T-helper 17 cell (primary cell): ENCODE results near the gene ADAMTS2. TPM values are rescaled to one million over a fixed set of nuclear protein-coding genes. Genes with fewer than 3 reads are reported as not detected.

Source experiments
- ATAC-seq: fragments of 150-1000 bp; cut with Tn5 transposase; 2 replicates; pipeline ENCODE4 v1.10.0; 2021; ENCODE audit warnings: mild to moderate bottlenecking, moderate library complexity
- DNase-seq, 3 donors: peaks; one replicate each; pipeline versions ENCODE4 v3.0.0 to v3.0.0-alpha.2; 2020 to 2021
- H3K9me3 ChIP-seq: one replicate; pipeline ENCODE4 v1.7.0; 2013; ENCODE audit warnings: low read length, mild to moderate bottlenecking; ENCODE audit not compliant: control insufficient read depth, poor library complexity, severe bottlenecking
- H3K27ac Mint-ChIP-seq: one replicate; pipeline ENCODE4 v1.8.0; 2022; ENCODE audit warnings: mild to moderate bottlenecking, moderate library complexity, mixed read lengths
- H3K27me3 Mint-ChIP-seq: one replicate; pipeline ENCODE4 v1.8.0; 2022; ENCODE audit warnings: mixed read lengths
- H3K36me3 Mint-ChIP-seq: one replicate; pipeline ENCODE4 v1.8.0; 2022; ENCODE audit warnings: low read depth, mixed read lengths
- H3K4me1 Mint-ChIP-seq: one replicate; pipeline ENCODE4 v1.8.0; 2022; ENCODE audit warnings: mild to moderate bottlenecking, mixed read lengths
- H3K4me3 Mint-ChIP-seq: one replicate; pipeline ENCODE4 v1.8.0; 2022; ENCODE audit warnings: mild to moderate bottlenecking, moderate library complexity, mixed read lengths
- total RNA-seq, 4 donors: library from RNA in 2 of 4; stranded (reverse) in 2 of 4; gene quantifications; one replicate each; pipeline ENCODE4 v1.2.3 and lab custom pipeline; 2022 to 2026

Gene ADAMTS2
- total RNA-seq, 2 donors from 2014 or later: not detected

DNA sequence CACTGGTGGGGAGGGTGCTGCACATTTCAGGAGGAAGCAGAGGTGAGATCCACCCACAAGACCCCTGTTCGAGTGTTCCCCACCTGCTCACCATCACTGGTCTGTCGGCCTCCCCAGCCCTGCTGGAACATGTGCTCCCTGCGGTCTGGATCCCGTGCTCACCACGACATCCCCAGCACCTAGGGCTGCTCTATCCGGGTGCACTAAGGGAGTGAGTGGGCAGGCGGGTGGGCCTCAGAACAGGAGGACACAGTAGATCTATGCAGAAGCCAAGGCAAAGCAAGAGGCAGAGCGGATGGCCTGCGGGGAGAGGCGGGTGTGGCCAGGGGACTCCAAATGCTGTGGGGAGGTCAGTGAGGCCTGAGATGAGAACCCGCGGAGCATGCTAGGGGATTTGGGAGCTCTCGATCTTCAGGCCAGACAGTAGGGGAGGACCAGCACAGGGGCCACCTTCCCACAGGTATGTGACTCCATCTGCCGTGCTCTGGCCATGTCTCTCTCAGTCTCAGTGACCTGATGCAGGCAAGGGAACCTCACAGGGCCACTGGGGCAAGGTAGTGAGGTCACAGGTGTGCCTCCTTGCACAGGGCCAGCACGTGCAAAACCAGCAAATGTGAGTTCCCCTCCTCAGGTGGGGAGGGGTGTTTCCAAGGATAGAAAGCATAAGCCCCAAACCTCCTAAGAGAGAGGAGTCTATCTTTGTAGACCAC lies 150.9 kb downstream of the ADAMTS2 start:
- DNase-seq (no peak), ATAC-seq (no peak)
- Mint-ChIP-seq H3K4me3 (no peak overlapping the region), H3K4me1 (no peaks in the 10 kb centered on the region), H3K27me3 (peaks cover 9% of the 10 kb centered on the region), H3K36me3 (no peaks in the 10 kb centered on the region), H3K27ac (no peak overlapping the region)
- H3K9me3 ChIP-seq: no peaks in the 10 kb centered on the region

GRCh38 chr5:179193746-179194145 lies 151.5 kb downstream of the ADAMTS2 start:
- Mint-ChIP-seq H3K36me3 (no peaks in the 10 kb centered on the region), H3K27ac (no peak overlapping the region), H3K4me1 (no peaks in the 10 kb centered on the region), H3K27me3 (peaks cover 5% of the 10 kb centered on the region), H3K4me3 (no peak overlapping the region)
- ATAC-seq: no peak
- no peaks in the 10 kb centered on the region for H3K9me3 ChIP-seq
- no peak for DNase-seq

GRCh38 chr5:179192891-179193470 lies 152.3 kb downstream of the ADAMTS2 start:
- Mint-ChIP-seq H3K4me1 (no peaks in the 10 kb centered on the region), H3K27me3 (peaks cover 5% of the 10 kb centered on the region), H3K36me3 (no peaks in the 10 kb centered on the region), H3K4me3 (no peak overlapping the region), H3K27ac (no peak overlapping the region)
- no peaks in the 10 kb centered on the region for H3K9me3 ChIP-seq
- ATAC-seq: no peak
- DNase-seq: no peak

DNA sequence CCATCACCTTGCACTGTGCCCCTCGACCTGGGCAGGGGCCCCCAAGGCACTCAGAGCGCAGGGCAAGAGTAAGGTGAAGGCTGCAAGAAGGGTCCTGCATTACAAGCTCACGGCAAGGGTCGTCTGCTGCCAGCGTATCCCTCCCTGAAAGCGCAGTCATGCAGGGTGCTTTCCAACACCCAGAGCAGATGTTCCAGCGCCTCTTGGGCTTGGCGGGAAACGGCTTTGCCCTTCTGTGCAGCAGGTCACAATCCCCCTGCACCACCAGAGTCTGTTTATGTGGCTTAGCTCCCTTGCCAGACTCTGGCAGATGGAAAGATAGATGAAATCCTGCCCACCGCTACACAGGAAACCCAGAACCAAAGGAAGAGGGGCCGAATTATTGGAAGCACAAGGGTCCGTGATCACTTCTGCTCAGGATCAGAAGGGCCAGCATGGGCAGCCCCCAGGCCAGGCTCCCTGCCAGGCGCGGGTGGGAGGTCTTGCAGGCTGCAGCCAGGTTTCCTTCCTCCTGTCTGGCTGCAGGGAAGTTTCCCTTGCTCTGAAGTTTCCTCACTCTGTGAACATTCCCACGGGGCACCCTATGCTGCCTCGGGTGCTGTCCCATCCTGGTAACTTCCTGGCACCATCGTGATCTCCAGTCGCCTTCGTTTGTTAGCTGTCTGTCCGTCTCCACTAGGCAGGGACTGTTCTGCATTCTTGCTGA lies 152.9 kb downstream of the ADAMTS2 start:
- DNase-seq (no peak), ATAC-seq (no peak)
- H3K4me3 Mint-ChIP-seq: no peak overlapping the region
- H3K27ac Mint-ChIP-seq: no peak overlapping the region
- H3K36me3 Mint-ChIP-seq: no peaks in the 10 kb centered on the region
- H3K9me3 ChIP-seq: no peaks in the 10 kb centered on the region
- H3K4me1 Mint-ChIP-seq: no peaks in the 10 kb centered on the region
- peaks cover 5% of the 10 kb centered on the region for H3K27me3 Mint-ChIP-seq

DNA sequence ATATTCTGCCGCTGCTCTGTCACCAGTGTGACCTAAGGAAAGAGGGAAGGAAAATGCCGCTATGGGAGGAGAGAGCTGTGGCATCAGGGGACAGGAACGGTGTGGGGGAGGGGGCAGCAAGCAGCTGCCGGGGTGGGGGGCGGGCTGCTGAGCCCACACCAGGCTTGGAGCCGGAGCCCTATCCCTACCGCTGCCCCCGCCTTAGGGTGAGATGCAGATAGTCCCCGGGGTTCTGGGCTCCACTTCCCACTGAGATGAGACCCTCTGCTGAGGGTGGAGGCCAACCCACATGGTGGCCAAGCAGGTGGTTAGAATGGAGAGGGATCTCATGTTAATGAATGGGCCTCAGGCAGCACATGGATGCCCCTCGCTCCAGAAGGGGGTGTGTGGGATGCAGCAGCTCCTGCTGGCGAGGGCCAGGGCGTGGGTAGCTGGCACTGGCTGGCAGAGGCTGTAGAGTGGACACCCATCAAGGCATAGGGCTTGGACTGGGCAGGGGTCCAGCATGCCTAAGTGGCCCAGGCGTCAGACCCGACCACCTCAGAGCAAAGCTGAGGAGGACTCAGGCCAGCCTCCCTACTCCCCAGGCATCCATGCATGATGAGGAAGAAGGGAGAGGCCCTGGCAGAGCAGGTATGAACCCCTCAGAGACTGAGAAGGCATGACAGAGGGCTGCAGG lies 153.6 kb downstream of the ADAMTS2 start:
- Mint-ChIP-seq H3K4me3 (no peak overlapping the region), H3K4me1 (no peaks in the 10 kb centered on the region), H3K27me3 (peaks cover 11% of the 10 kb centered on the region), H3K27ac (no peak overlapping the region), H3K36me3 (no peaks in the 10 kb centered on the region)
- DNase-seq (no peak), ATAC-seq (no peak)
- no peaks in the 10 kb centered on the region for H3K9me3 ChIP-seq

GRCh38 chr5:179190851-179191505 lies 154.3 kb downstream of the ADAMTS2 start:
- H3K4me3 Mint-ChIP-seq: no peak overlapping the region
- H3K36me3 Mint-ChIP-seq: no peaks in the 10 kb centered on the region
- no peak for ATAC-seq
- no peak for DNase-seq
- H3K4me1 Mint-ChIP-seq: no peaks in the 10 kb centered on the region
- H3K9me3 ChIP-seq: no peaks in the 10 kb centered on the region
- H3K27ac Mint-ChIP-seq: no peak overlapping the region
- peaks cover 11% of the 10 kb centered on the region for H3K27me3 Mint-ChIP-seq

DNA sequence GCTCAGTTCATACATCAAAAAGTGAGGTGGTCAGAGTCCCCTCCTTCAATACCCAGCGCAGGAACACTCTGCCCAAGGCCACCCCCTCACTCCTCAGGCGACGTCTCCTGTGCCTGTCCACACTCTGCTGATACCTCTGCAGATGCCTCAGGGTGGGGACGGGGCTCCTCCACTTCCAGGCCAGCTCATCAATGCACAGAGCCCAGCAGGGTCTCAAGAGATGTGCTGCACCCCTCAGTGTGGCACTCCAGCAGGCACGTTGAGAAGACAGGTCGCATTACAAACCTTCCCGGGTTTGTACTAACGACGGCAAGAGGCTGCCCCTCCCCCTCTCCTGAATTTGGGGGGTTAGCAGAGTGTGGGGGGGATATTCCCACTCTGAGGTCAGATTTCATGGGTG lies 156.6 kb downstream of the ADAMTS2 start:
- no peak overlapping the region for H3K27ac Mint-ChIP-seq
- no peak overlapping the region for H3K4me3 Mint-ChIP-seq
- no peaks in the 10 kb centered on the region for H3K36me3 Mint-ChIP-seq
- H3K9me3 ChIP-seq: no peaks in the 10 kb centered on the region
- DNase-seq: no peak
- no peak for ATAC-seq
- peaks cover 23% of the 10 kb centered on the region for H3K27me3 Mint-ChIP-seq
- peaks cover 3% of the 10 kb centered on the region for H3K4me1 Mint-ChIP-seq

DNA sequence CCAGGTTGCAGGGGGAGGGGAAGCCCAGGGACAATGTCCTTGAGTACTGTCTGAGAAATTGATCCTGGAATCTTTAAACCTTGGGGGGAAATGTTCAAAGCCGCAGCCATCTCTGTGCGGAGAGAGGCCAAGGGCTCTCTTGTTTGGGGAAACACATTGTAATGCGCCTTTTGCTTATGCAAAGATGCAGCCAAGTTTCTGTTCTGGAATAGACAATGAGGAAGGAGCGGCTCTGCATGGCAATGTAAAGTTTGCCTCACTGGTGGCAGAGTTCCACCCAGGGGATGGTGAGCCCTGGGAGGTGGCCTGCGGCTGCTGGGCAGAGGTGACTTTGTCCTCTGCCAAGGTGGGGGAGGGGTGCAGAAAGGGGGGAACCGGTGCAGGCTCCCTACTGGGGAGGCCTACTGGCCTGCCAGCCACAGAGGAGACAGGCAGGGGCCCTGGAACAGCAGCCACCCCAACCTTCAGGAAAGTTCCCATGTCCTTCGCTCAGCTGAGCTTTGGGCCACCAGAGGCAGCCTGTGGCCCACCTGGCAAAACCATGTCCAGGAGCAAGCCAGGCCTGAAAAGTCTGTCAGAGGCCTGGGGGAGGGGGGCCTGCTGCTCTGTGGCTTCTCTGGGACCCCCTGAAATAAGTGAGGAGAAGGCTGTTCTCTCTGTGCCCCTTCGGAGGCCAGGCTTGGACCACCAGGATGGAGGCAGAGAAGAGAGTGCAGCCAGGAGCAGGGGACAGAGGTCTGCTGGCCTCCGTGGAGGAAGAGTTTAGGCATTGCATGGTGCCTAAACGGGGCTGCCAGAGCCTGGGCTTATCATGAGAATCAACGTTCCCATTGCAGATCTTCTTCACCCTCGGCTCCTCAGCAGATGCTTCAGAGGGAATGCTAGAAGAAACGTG lies 157.3 kb downstream of the ADAMTS2 start:
- Mint-ChIP-seq H3K4me3 (no peak overlapping the region), H3K4me1 (peaks cover 3% of the 10 kb centered on the region), H3K27ac (no peak overlapping the region), H3K27me3 (peaks cover 30% of the 10 kb centered on the region), H3K36me3 (no peaks in the 10 kb centered on the region)
- no peak for DNase-seq
- no peaks in the 10 kb centered on the region for H3K9me3 ChIP-seq
- no peak for ATAC-seq

DNA sequence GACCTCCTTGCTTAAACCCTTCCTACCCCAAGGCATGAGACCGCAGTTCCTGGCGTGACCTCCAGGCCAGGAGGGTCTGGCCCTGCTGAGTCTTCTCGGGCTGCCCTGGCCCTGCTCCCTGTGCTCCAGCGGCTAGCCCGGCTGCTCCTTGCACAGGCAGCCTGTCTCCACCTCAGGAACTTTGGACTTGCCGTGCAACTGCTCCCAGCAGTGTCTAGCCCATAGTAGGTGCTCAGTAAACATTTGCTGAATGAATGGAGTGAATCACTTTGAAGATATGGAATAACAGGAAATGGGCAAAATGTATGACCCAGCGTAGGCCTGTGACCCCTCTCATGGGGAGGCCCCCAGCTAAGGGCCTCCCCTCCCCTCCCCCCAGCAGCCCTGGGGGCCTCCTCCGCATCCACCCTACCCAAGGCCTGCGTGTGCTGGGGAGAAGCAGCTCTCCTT lies 158.0 kb downstream of the ADAMTS2 start:
- no peak for ATAC-seq
- Mint-ChIP-seq H3K36me3 (no peaks in the 10 kb centered on the region), H3K4me1 (peaks cover 3% of the 10 kb centered on the region), H3K27me3 (peaks cover 35% of the 10 kb centered on the region), H3K27ac (no peak overlapping the region), H3K4me3 (no peak overlapping the region)
- DNase-seq: no peak
- H3K9me3 ChIP-seq: no peaks in the 10 kb centered on the region

DNA sequence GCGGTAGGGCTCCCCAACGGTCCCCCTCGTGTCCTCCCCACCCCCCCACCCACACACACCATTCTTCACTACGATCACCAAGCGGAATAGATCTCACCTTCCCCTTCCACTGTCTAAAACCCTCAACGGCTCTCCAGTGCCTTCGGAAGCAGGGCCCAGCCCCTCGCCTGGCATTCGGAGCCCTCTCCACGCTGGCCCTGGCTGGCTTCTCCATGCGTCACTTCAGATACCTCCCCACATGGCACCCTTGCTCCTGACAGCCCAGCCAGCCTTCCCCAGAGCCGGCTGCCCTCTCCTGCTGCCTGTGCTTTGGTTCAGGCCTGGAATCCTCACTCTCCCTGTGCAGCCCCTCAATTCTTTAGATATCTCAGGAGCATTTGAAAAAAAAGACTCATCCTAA lies 158.5 kb downstream of the ADAMTS2 start:
- peaks cover 3% of the 10 kb centered on the region for H3K4me1 Mint-ChIP-seq
- H3K36me3 Mint-ChIP-seq: no peaks in the 10 kb centered on the region
- H3K27me3 Mint-ChIP-seq: peaks cover 40% of the 10 kb centered on the region
- no peaks in the 10 kb centered on the region for H3K9me3 ChIP-seq
- H3K4me3 Mint-ChIP-seq: no peak overlapping the region
- ATAC-seq: no peak
- no peak overlapping the region for H3K27ac Mint-ChIP-seq
- no peak for DNase-seq

DNA sequence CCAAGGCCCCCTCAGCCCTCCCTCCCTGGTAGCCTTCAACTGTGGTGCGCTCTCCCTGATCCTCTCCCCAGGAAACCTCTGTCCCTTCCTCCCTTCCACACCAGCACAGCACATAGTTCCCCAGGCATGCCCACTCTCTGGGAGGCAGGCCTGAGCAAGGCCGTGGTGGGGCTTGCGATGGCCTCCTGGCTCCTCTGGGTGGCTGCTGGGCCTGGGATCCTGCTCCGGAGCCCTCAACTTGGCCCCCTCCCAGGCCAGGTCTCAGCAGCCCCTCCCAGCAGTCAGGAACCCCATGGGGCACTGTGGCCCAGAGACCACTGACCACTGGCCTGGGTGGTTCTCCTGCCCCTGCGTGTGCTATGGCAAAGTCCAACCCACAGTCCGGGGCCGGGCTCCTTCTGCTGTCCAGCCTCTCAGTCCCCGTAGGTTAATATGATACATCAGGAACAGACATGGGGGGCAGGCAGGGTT lies 159.3 kb downstream of the ADAMTS2 start:
- Mint-ChIP-seq H3K27me3 (peaks cover 48% of the 10 kb centered on the region), H3K36me3 (no peaks in the 10 kb centered on the region), H3K27ac (no peak overlapping the region), H3K4me1 (peaks cover 3% of the 10 kb centered on the region), H3K4me3 (no peak overlapping the region)
- ATAC-seq: no peak
- H3K9me3 ChIP-seq: no peaks in the 10 kb centered on the region
- no peak for DNase-seq

DNA sequence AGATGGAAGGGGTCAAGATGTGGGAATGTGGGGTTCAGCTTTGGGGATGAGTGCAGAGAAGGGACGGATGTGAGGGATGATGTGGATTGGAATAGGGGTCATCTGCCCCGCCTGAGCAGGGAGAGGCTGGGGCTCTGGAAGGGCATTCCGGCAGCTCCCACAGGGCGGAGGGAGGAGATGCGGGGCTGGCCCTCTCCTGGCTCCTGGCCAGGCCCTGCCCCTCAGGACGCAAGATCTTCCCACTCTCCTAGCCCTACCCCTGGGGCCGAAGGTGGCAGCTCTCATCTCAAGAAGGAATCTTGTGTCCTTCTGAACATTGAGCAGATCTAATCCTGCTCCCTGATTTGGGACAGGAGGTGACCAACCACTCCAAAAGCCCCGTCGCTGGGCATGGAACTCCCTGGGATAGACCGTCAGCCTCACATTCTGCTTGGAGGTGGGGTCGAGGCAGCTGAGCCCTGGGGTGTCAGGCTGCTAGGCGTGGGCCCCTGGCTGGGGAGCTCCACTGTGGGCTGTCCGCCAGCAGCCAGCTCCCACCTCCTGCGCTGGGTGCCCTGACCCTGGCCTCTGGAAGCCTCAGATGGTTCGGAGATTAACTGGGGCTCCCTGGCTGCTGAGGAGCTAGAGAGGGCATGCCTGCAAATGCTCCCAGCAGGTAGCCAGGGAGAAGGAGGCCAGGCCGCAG lies 159.9 kb downstream of the ADAMTS2 start:
- Mint-ChIP-seq H3K27ac (no peak overlapping the region), H3K4me3 (no peak overlapping the region), H3K27me3 (peaks cover 54% of the 10 kb centered on the region), H3K36me3 (no peaks in the 10 kb centered on the region), H3K4me1 (peaks cover 3% of the 10 kb centered on the region)
- no peak for ATAC-seq
- no peak for DNase-seq
- H3K9me3 ChIP-seq: no peaks in the 10 kb centered on the region
